Transverse colon (tissue), 4 donors: ENCODE measurements around the gene ZFPL1. TPM values are rescaled to one million over a fixed set of nuclear protein-coding genes. Genes with fewer than 3 reads are reported as not detected.

ENCODE experiments used
- DNase-seq: peaks from one replicate; pipeline ENCODE4 v3.0.0-alpha.2; 2019
- H3K27ac ChIP-seq, 4 donors: fragments of 200-600 bp; sonication (generic); 2 replicates each; pipeline ENCODE4 v1.5.1; 2016 to 2018; ENCODE audit warnings: inconsistent platforms in 4 of 4
- H3K27me3 ChIP-seq: fragments of 200-600 bp; sonication (generic); 2 replicates; pipeline ENCODE4 v1.5.1; 2017; ENCODE audit warnings: inconsistent platforms
- H3K36me3 ChIP-seq, 4 donors: fragments of 200-600 bp; sonication (generic); 2 replicates each; pipeline ENCODE4 v1.5.1; 2017 to 2019; ENCODE audit warnings: inconsistent platforms in 4 of 4
- H3K4me1 ChIP-seq, 4 donors: fragments of 200-600 bp; sonication (generic); 2 replicates each; pipeline ENCODE4 v1.5.1; 2017 to 2020; ENCODE audit warnings: inconsistent platforms in 4 of 4
- H3K4me3 ChIP-seq, 4 donors: fragments of 200-600 bp; sonication (generic); 1 replicate in 1 of 4; 2 replicates in 3 of 4; pipeline versions ENCODE4 v1.5.1 to v1.6.1; 2017 to 2019; ENCODE audit warnings: inconsistent platforms in 4 of 4
- H3K9me3 ChIP-seq, 2 donors: fragments of 200-600 bp; sonication (generic); 2 replicates each; pipeline ENCODE4 v1.5.1; 2017 to 2019; ENCODE audit warnings: inconsistent platforms in 2 of 2
- CTCF ChIP-seq, 5 experiments: fragments of 200-600 bp in 3 of 5; fragments of 450-650 bp in 2 of 5; sonication (generic) in 3 of 5; IDR thresholded peaks; 1 replicate in 2 of 5; 2 replicates in 3 of 5; pipeline ENCODE4 v1.5.1; 2016 to 2017; ENCODE audit warnings: antibody characterized with exemption in 5 of 5, inconsistent platforms in 3 of 5, mild to moderate bottlenecking in 2 of 5, moderate library complexity in 1 of 5
- EP300 ChIP-seq: sonication (generic); formaldehyde crosslinking; IDR thresholded peaks from one replicate; pipeline ENCODE4 v1.6.1; 2017; ENCODE audit warnings: antibody characterized with exemption, low read depth
- POLR2A ChIP-seq: fragments of 450-650 bp; IDR thresholded peaks from one replicate; pipeline ENCODE4 v1.6.1; 2016; ENCODE audit warnings: antibody characterized with exemption, mild to moderate bottlenecking, moderate library complexity
- POLR2AphosphoS5 ChIP-seq, 3 donors: sonication (generic); formaldehyde crosslinking; IDR thresholded peaks; one replicate each; pipeline ENCODE4 v1.6.1; 2016; ENCODE audit warnings: antibody characterized with exemption in 3 of 3
- WGBS, 2 donors: methylation state at CpG; one replicate each; pipeline ENCODE4 v1.1.5; 2018; ENCODE audit warnings: low coverage in 1 of 2; 5-methylcytosine and 5-hydroxymethylcytosine counted together
- in situ Hi-C, 4 donors: fragments of 200-750 bp; cut with MboI; loops; one replicate each; pipeline versions ENCODE4 v1.15.0 to v1.15.1; 2017; ENCODE audit warnings: low sequenced_read_pairs in 3 of 4, low pct_ligation_motif_present in 1 of 4, low pct_unique_long_range_greater_than_20kb in 1 of 4
- intact Hi-C: fragments of 100-400 bp; cut with DNase I; formaldehyde crosslinking; loops from one replicate; pipeline ENCODE4 v1.15.1; 2023; ENCODE audit warnings: low total_unique reads
- total RNA-seq, 4 donors: library from RNA; depleted of rRNA; stranded (reverse); fragments of >200 nt; gene quantifications; one replicate each; pipeline ENCODE4 v1.1.0, GENCODE V29; 2016

Gene ZFPL1
- total RNA-seq, 4 donors from 2014 or later = 44.5 to 105 (median 64.2) TPM

GRCh38 chr11:65053827-65054508, 30.1 kb upstream of the ZFPL1 start:
- DNase-seq = no peak
- Histone ChIP-seq H3K27ac (no peak overlapping the region), H3K36me3 (no peaks in the 10 kb centered on the region), H3K4me3 (no peak overlapping the region), H3K27me3 (no peaks in the 10 kb centered on the region), H3K9me3 (no peaks in the 10 kb centered on the region), H3K4me1 (peaks cover 0 to 3% (median 0%) of the 10 kb centered on the region in 4 donors)
- WGBS, 2 donors = 40 to 43% methylated on average over 2 to 8 of the region's 8 CpGs
- intact Hi-C loops = no loop called here
- TF ChIP-seq CTCF (IDR thresholded peaks at IDR 0.05) (no peak), POLR2AphosphoS5 (IDR thresholded peaks at IDR 0.05) (no peak), POLR2A (no peak), EP300 (no peak)
- in situ Hi-C loops = no loop called here

DNA sequence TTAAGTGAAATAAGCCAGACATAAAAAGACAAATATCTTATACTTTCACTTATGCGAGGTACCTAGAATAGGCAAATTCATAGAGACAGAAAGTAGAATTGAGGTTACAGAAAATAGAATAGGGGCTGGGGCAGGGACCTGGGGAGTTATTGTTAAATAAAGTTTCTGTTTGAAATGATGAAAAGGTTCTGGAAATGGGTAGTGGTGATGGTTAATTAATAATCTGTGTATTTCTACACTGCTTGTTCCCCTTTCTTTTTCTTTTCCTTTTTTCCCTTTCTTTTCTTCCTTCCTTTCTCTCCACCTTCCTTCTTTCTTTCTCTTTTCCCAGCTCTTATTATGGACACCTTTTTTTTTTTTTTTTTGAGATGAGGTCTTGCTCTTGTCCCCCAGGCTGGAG, 28.5 kb upstream of the ZFPL1 start:
- intact Hi-C loops (no loop called here), in situ Hi-C loops (no loop called here)
- 78 to 82% methylated on average over 1 of the region's 1 CpG for WGBS, 2 donors
- H3K4me3 ChIP-seq = no peak overlapping the region
- TF ChIP-seq CTCF (IDR thresholded peaks at IDR 0.05) (no peak), POLR2AphosphoS5 (IDR thresholded peaks at IDR 0.05) (no peak)
- no peaks in the 10 kb centered on the region for H3K36me3 ChIP-seq
- no peaks in the 10 kb centered on the region for H3K9me3 ChIP-seq
- no peak overlapping the region for H3K27ac ChIP-seq
- H3K27me3 ChIP-seq = no peaks in the 10 kb centered on the region
- H3K4me1 ChIP-seq = peaks cover 0 to 7% (median 0%) of the 10 kb centered on the region in 4 donors
- no peak for DNase-seq

DNA sequence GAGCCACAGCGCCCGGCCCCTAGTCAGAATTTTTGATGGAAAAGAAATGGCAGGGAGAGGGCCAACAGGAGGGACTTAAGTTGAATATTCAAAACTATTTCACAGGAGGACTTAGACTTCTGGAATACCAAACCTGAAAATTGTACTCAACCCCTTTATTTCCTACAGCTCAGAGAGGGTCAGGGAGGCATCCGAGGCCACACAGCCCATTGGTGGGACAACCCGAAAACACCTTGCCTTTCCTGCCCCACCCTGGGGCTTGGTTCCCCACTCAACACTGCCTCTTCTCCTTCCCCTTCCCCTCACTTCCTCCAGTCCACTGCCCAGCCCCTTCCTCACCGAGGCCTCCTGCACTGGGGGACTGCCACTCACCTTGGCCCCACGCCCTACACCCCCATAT, 27.0 kb upstream of the ZFPL1 start:
- no peaks in the 10 kb centered on the region for H3K9me3 ChIP-seq
- H3K4me3 ChIP-seq = no peak overlapping the region
- in situ Hi-C loops = no loop called here
- no peaks in the 10 kb centered on the region for H3K36me3 ChIP-seq
- H3K27ac ChIP-seq = no peak overlapping the region
- intact Hi-C loops = no loop called here
- DNase-seq = no peak
- 82 to 87% methylated on average over 4 to 6 of the region's 6 CpGs for WGBS, 2 donors
- TF ChIP-seq EP300 (no peak), CTCF (IDR thresholded peaks at IDR 0.05) (no peak), POLR2AphosphoS5 (IDR thresholded peaks at IDR 0.05) (no peak), POLR2A (no peak)
- H3K27me3 ChIP-seq = no peaks in the 10 kb centered on the region
- H3K4me1 ChIP-seq = peaks cover 0 to 7% (median 0%) of the 10 kb centered on the region in 4 donors

DNA sequence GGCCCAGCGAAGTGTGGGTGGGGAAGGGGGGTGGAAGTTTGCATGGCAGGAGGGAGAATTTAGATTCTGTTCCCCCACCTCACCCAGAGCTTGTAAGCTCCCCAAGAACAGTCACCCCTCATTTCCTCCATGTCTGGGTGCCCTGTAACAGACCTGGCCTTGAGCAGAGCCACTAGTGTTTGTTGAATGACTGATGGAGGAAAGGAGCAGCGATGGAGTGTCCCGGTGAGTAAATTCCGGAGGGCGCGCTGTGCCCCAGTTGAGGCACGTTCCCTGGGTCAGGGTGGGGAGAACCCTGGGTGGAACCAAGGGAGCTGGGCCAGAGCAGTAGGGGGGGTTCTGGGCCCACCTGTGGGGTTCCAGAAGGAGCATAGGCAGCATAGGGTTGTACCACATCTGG, 26.5 kb upstream of the ZFPL1 start:
- intact Hi-C loops = no loop called here
- no peaks in the 10 kb centered on the region for H3K27me3 ChIP-seq
- H3K4me3 ChIP-seq = no peak overlapping the region
- 96% methylated on average over 7 of the region's 7 CpGs; no CpG with 5 or more reads in 1 of the 2 donors for WGBS, 2 donors
- no peaks in the 10 kb centered on the region for H3K36me3 ChIP-seq
- peaks cover 0 to 7% (median 0%) of the 10 kb centered on the region in 4 donors for H3K4me1 ChIP-seq
- H3K9me3 ChIP-seq = no peaks in the 10 kb centered on the region
- in situ Hi-C loops = no loop called here
- TF ChIP-seq POLR2AphosphoS5 (IDR thresholded peaks at IDR 0.05) (no peak), POLR2A (no peak), CTCF (IDR thresholded peaks at IDR 0.05) (no peak), EP300 (no peak)
- DNase-seq = no peak
- no peak overlapping the region for H3K27ac ChIP-seq
